Measurements from ENCODE around the gene MRPL19. TPM values are rescaled to one million over a fixed set of nuclear protein-coding genes. Genes with fewer than 3 reads are reported as not detected.

Gene MRPL19
- total and polyA plus RNA-seq, 2 of the 13 experiments (the other 11 are each of a cell fraction or from before 2014, with no cell fraction given), result 43.2 to 163 TPM

DNA sequence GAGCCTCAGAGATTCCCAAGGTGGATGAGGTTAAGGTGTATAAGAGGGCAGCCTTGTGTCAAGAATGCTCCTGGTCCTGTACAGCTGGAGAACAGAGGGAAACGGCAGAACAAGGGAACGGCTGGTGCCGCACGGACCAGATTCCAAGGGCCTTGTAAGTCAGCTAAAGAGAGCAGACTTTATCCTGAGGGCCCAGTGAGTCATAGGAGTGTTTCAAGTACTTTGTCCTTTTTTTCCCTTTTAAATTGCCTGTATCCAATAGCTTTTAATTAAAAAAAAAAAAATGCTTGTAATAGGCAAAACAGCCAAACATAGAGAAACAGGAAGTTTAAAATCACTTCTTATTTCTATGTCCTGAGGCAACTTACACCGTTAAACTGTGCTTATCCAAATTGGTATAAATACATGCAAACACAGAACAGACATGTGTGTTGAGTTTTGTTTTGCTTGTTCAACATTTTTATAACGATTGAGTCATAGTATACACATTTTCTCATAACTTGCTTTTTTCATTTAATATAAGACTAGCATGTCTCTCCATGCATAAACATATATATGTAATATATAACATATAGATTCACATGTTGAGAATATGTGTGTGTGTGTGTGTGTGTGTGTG is 43.8 kb upstream of the MRPL19 start:
- no TSS peak for BruUV-seq (replicated peaks)
- H3K36me3 ChIP-seq (replicated peaks in 1 of 2; ENCODE audit: control insufficient read depth in 1 of 2, insufficient read depth in 2 of 2, low read length in 2 of 2), result no peaks in the 10 kb centered on the region
- H2AFZ ChIP-seq (ENCODE audit: low read length), result no peak overlapping the region
- peaks cover 39% of the 10 kb centered on the region for H3K4me1 ChIP-seq (ENCODE audit: insufficient read depth, low read length)
- in situ Hi-C loops (cut with HindIII; ENCODE audit: extremely low pct_ligation_motif_present, low pct_unique_long_range_greater_than_20kb) (loop anchor here (10.0 to 25.0 kb wide), 2 partner anchors 48 to 541 kb away; no protein-coding TSS in a partner anchor), intact Hi-C loops (cut with micrococcal nuclease; ENCODE audit: unreplicated experiment) (no loop called here)
- no peak overlapping the region for H3K27ac ChIP-seq (ENCODE audit: extremely low read length, insufficient read depth, low read length)
- no peak overlapping the region for H3K4me2 ChIP-seq (ENCODE audit: low read depth, low read length)
- FAIRE-seq, result no peak
- H3K27me3 ChIP-seq (ENCODE audit: control insufficient read depth in 1 of 2, insufficient read depth in 2 of 2, low read length in 2 of 2), result no peaks in the 10 kb centered on the region; a peak in 1 of 5 replicates
- 54% methylated on average over 6 of the region's 6 CpGs for WGBS (ENCODE audit: low lambda C conversion rate)
- CTCF ChIA-PET (ENCODE audit: low intra/inter-chr PET ratio, low total read pairs), result no interaction called here
- no peaks in the 10 kb centered on the region for H3K79me2 ChIP-seq (ENCODE audit: insufficient read depth, low read length)
- POLR2A ChIA-PET, result interaction anchor here (1.4 kb wide), 1 partner anchor 79 kb away, joined by 3 read pairs; no protein-coding TSS in a partner anchor
- no peak overlapping the region for H3K4me3 ChIP-seq (replicated peaks in 1 of 3; ENCODE audit: insufficient read depth in 1 of 3, low read depth in 2 of 3, low read length in 3 of 3)
- H3K9ac ChIP-seq (ENCODE audit: insufficient read depth, low read depth, low read length), result no peak overlapping the region
- no peak for ATAC-seq
- H4K20me1 ChIP-seq (ENCODE audit: insufficient read depth, low read length), result no peaks in the 10 kb centered on the region
- DNase-seq (ENCODE audit: low spot score), result no peak
- H3K9me3 ChIP-seq (ENCODE audit: low read length), result no peaks in the 10 kb centered on the region
- TF ChIP-seq ZSCAN9 (CRISPR knock-in tag; IDR thresholded peaks at IDR 0.05; ENCODE audit: borderline replicate concordance) (no peak), ELF4 (CRISPR knock-in tag; IDR thresholded peaks at IDR 0.05; ENCODE audit: borderline replicate concordance) (no peak), BCL6 (CRISPR knock-in tag; IDR thresholded peaks at IDR 0.05) (no peak), BHLHE40 (IDR thresholded peaks at IDR 0.05; ENCODE audit: low read length) (no peak), SMAD3 (CRISPR knock-in tag; IDR thresholded peaks at IDR 0.05) (no peak), PHB2 (IDR thresholded peaks at IDR 0.05; ENCODE audit: partially characterized antibody) (no peak), ATF7-NPFF (CRISPR knock-in tag; IDR thresholded peaks at IDR 0.05; ENCODE audit: low read depth) (no peak), HNRNPUL1 (IDR thresholded peaks at IDR 0.05; ENCODE audit: low read depth, low read length) (no peak), RBAK (CRISPR knock-in tag; IDR thresholded peaks at IDR 0.05) (no peak)
- TF ChIP-seq, protein P1, sequence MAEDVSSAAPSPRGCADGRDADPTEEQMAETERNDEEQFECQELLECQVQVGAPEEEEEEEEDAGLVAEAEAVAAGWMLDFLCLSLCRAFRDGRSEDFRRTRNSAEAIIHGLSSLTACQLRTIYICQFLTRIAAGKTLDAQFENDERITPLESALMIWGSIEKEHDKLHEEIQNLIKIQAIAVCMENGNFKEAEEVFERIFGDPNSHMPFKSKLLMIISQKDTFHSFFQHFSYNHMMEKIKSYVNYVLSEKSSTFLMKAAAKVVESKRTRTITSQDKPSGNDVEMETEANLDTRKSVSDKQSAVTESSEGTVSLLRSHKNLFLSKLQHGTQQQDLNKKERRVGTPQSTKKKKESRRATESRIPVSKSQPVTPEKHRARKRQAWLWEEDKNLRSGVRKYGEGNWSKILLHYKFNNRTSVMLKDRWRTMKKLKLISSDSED (CRISPR knock-in tag; IDR thresholded peaks at IDR 0.05), result no peak
- TF ChIP-seq, protein P2, sequence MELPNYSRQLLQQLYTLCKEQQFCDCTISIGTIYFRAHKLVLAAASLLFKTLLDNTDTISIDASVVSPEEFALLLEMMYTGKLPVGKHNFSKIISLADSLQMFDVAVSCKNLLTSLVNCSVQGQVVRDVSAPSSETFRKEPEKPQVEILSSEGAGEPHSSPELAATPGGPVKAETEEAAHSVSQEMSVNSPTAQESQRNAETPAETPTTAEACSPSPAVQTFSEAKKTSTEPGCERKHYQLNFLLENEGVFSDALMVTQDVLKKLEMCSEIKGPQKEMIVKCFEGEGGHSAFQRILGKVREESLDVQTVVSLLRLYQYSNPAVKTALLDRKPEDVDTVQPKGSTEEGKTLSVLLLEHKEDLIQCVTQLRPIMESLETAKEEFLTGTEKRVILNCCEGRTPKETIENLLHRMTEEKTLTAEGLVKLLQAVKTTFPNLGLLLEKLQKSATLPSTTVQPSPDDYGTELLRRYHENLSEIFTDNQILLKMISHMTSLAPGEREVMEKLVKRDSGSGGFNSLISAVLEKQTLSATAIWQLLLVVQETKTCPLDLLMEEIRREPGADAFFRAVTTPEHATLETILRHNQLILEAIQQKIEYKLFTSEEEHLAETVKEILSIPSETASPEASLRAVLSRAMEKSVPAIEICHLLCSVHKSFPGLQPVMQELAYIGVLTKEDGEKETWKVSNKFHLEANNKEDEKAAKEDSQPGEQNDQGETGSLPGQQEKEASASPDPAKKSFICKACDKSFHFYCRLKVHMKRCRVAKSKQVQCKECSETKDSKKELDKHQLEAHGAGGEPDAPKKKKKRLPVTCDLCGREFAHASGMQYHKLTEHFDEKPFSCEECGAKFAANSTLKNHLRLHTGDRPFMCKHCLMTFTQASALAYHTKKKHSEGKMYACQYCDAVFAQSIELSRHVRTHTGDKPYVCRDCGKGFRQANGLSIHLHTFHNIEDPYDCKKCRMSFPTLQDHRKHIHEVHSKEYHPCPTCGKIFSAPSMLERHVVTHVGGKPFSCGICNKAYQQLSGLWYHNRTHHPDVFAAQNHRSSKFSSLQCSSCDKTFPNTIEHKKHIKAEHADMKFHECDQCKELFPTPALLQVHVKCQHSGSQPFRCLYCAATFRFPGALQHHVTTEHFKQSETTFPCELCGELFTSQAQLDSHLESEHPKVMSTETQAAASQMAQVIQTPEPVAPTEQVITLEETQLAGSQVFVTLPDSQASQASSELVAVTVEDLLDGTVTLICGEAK (IDR thresholded peaks at IDR 0.05), result no peak
- TF ChIP-seq, protein P2 (CRISPR knock-in tag; IDR thresholded peaks at IDR 0.05), result no peak

All from HepG2 (cell line).